ENCODE measurements around the gene OGDH. TPM values are rescaled to one million over a fixed set of nuclear protein-coding genes. Genes with fewer than 3 reads are reported as not detected.

Gene OGDH
- total and polyA plus RNA-seq, 2 of the 13 experiments (the other 11 are each of a cell fraction or from before 2014, with no cell fraction given) = 17.4 to 25.4 TPM

GRCh38 chr7:44574287-44574872, 32.0 kb upstream of the OGDH start (continued):
- TF ChIP-seq ZBTB42 (CRISPR knock-in tag; IDR thresholded peaks at IDR 0.05) (no peak), REXO4 (CRISPR knock-in tag; IDR thresholded peaks at IDR 0.05; ENCODE audit: borderline replicate concordance) (no peak), ZNF777 (CRISPR knock-in tag; IDR thresholded peaks at IDR 0.05) (0 out of 2 replicates have a peak, but pooled peaks have one; percentile 4), ZBTB38 (CRISPR knock-in tag; IDR thresholded peaks at IDR 0.05) (0 out of 2 replicates have a peak, but pooled peaks have one; percentile 36), ZNF784 (CRISPR knock-in tag; IDR thresholded peaks at IDR 0.05; ENCODE audit: borderline replicate concordance) (no peak), ZHX1 (CRISPR knock-in tag; IDR thresholded peaks at IDR 0.05; ENCODE audit: low read depth) (peak; percentile 5; the same call in 1 of the 2 replicates), ASH2L (IDR thresholded peaks at IDR 0.05; ENCODE audit: insufficient read length, low read depth, low read length) (peak; percentile 34)

- Histone ChIP-seq H3K4me1 (ENCODE audit: insufficient read depth, low read length) (peaks cover 50% of the 10 kb centered on the region), H4K20me1 (ENCODE audit: insufficient read depth, low read length) (no peaks in the 10 kb centered on the region), H3K9ac (ENCODE audit: insufficient read depth, low read depth, low read length) (peak overlapping the region; percentile 93; the same call in 1 of the 2 replicates), H3K4me2 (ENCODE audit: low read depth, low read length) (peak overlapping the region; percentile 99), H3K36me3 (replicated peaks in 1 of 2; ENCODE audit: control insufficient read depth in 1 of 2, insufficient read depth in 2 of 2, low read length in 2 of 2) (peaks cover 18 to 45% of the 10 kb centered on the region in 2 experiments), H3K27me3 (ENCODE audit: control insufficient read depth in 1 of 2, insufficient read depth in 2 of 2, low read length in 2 of 2) (no peaks in the 10 kb centered on the region; a peak in 1 of 5 replicates), H2AFZ (ENCODE audit: low read length) (no peak overlapping the region), H3K27ac (ENCODE audit: extremely low read length, insufficient read depth, low read length) (peak overlapping the region; percentile 83), H3K9me3 (ENCODE audit: low read length) (no peaks in the 10 kb centered on the region), H3K79me2 (ENCODE audit: insufficient read depth, low read length) (peaks cover 41% of the 10 kb centered on the region), H3K4me3 (replicated peaks in 1 of 3; ENCODE audit: insufficient read depth in 1 of 3, low read depth in 2 of 3, low read length in 3 of 3) (0 out of 6 replicates have a peak overlapping the region, but pooled peaks of 1 of the 3 experiments have one; percentile 54)
- DNase-seq (ENCODE audit: low spot score) = no peak
- intact Hi-C loops (cut with micrococcal nuclease; ENCODE audit: unreplicated experiment) (no loop called here), in situ Hi-C loops (cut with HindIII; ENCODE audit: extremely low pct_ligation_motif_present, low pct_unique_long_range_greater_than_20kb) (loop anchor here (25.0 kb wide), 1 partner anchor 187 kb away; no protein-coding TSS in a partner anchor)
- ChIA-PET POLR2A (interaction anchor here (0.7 to 2.7 kb wide), 4 partner anchors 13 to 224 kb away, joined by 3 to 27 read pairs (median 4); partner anchors contain the start of gene OGDH), CTCF (ENCODE audit: low intra/inter-chr PET ratio, low total read pairs) (no interaction called here)
- TF ChIP-seq STAT5B (CRISPR knock-in tag; IDR thresholded peaks at IDR 0.05) (no peak), MYC (CRISPR knock-in tag; IDR thresholded peaks at IDR 0.05; ENCODE audit: borderline replicate concordance) (no peak), ZFP36L1 (CRISPR knock-in tag; IDR thresholded peaks at IDR 0.05) (no peak), ESRRA (CRISPR knock-in tag; IDR thresholded peaks at IDR 0.05; ENCODE audit: low read depth) (no peak), KDM4B (CRISPR knock-in tag; IDR thresholded peaks at IDR 0.05) (no peak), ZNF484 (CRISPR knock-in tag; IDR thresholded peaks at IDR 0.05; ENCODE audit: borderline replicate concordance, low read depth) (no peak), ZNF431 (CRISPR knock-in tag; IDR thresholded peaks at IDR 0.05; ENCODE audit: borderline replicate concordance, low read depth) (no peak), EP300 (IDR thresholded peaks at IDR 0.05; ENCODE audit: low read depth in 2 of 2, low read length in 2 of 2) (no peak), EP300 (CRISPR knock-in tag; IDR thresholded peaks at IDR 0.05; ENCODE audit: borderline replicate concordance) (no peak), FOXP1 (IDR thresholded peaks at IDR 0.05) (no peak), FOXP1 (CRISPR knock-in tag; IDR thresholded peaks at IDR 0.05) (no peak), PTBP1 (IDR thresholded peaks at IDR 0.05; ENCODE audit: low read depth, low read length, poor library complexity, severe bottlenecking) (no peak)
- no TSS peak for BruUV-seq (replicated peaks)
- no peak for ATAC-seq
- FAIRE-seq = no peak
Measured at GRCh38 chr7:44575054-44575453, 31.4 kb upstream of the OGDH start.
